Ascending aorta (tissue), 2 donors: ENCODE results near the gene C1orf21. TPM values are rescaled to one million over a fixed set of nuclear protein-coding genes. Genes with fewer than 3 reads are reported as not detected.

Source experiments
- DNase-seq, 2 donors: peaks; one replicate each; pipeline ENCODE4 v3.0.0-alpha.2; 2019; ENCODE audit warnings: low spot score in 2 of 2
- H3K27ac ChIP-seq, 2 donors: fragments of 200-600 bp; sonication (generic); one replicate each; pipeline ENCODE4 v1.5.1; 2016 to 2017; ENCODE audit warnings: mild to moderate bottlenecking in 1 of 2
- H3K27me3 ChIP-seq: fragments of 200-600 bp; sonication (generic); one replicate; pipeline ENCODE4 v1.5.1; 2017
- H3K36me3 ChIP-seq, 2 donors: fragments of 200-600 bp; sonication (generic); one replicate each; pipeline ENCODE4 v1.5.1; 2016
- H3K4me1 ChIP-seq, 2 donors: fragments of 200-600 bp; sonication (generic); one replicate each; pipeline ENCODE4 v1.5.1; 2016 to 2017; ENCODE audit warnings: mild to moderate bottlenecking in 1 of 2
- H3K4me3 ChIP-seq, 2 donors: fragments of 200-600 bp; sonication (generic); one replicate each; pipeline ENCODE4 v1.5.1; 2016 to 2017; ENCODE audit warnings: mild to moderate bottlenecking in 1 of 2
- H3K9me3 ChIP-seq, 2 donors: fragments of 200-600 bp; sonication (generic); one replicate each; pipeline ENCODE4 v1.5.1; 2016
- CTCF ChIP-seq, 3 experiments: fragments of 200-600 bp in 2 of 3; fragments of 450-650 bp in 1 of 3; sonication (generic) in 2 of 3; IDR thresholded peaks; one replicate each; pipeline ENCODE4 v1.5.1; 2016 to 2019; ENCODE audit warnings: antibody characterized with exemption in 3 of 3, mild to moderate bottlenecking in 1 of 3, moderate library complexity in 1 of 3
- intact Hi-C: fragments of 100-400 bp; cut with DNase I; formaldehyde crosslinking; loops from one replicate; pipeline ENCODE4 v1.15.1; 2023
- total RNA-seq: library from RNA; depleted of rRNA; stranded (reverse); fragments of >200 nt; gene quantifications from one replicate; pipeline ENCODE4 v1.1.0, GENCODE V29; 2016

The C1orf21 gene
- total RNA-seq, 1 donor from 2014 or later: 21.8 TPM

DNA sequence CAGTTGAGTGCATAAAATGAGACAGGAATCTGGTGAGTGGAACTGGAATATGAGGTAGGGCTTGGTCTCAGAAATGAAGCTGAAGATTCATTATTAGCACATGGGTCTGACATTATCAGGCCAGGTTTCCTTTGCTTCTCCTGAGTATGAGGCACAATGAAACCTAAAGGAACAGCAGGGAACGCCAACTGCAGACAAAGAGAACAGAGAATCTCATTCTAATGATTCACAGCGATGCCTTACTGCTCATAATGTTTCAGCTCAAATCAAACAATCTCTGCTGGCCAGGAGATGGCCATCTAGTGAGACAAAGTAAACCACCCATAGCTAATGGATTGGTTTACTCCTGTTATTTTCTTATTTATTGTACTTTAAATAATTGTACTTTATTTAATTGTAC is 133.5 kb downstream of the C1orf21 start:
- no peak for DNase-seq
- TF ChIP-seq CTCF (IDR thresholded peaks at IDR 0.05): no peak
- no peaks in the 10 kb centered on the region for H3K4me1 ChIP-seq
- no peaks in the 10 kb centered on the region for H3K36me3 ChIP-seq
- no peaks in the 10 kb centered on the region for H3K27me3 ChIP-seq
- H3K4me3 ChIP-seq: no peak overlapping the region
- H3K27ac ChIP-seq: no peak overlapping the region
- H3K9me3 ChIP-seq: no peaks in the 10 kb centered on the region
- intact Hi-C loops: no loop called here

- H3K27ac ChIP-seq: no peak overlapping the region
- H3K27me3 ChIP-seq: no peaks in the 10 kb centered on the region
- no peaks in the 10 kb centered on the region for H3K9me3 ChIP-seq
- no peaks in the 10 kb centered on the region for H3K4me1 ChIP-seq
- intact Hi-C loops: no loop called here
- H3K36me3 ChIP-seq: no peaks in the 10 kb centered on the region
- DNase-seq: no peak
- TF ChIP-seq CTCF (IDR thresholded peaks at IDR 0.05): no peak
- H3K4me3 ChIP-seq: no peak overlapping the region
Observed at GRCh38 chr1:184524248-184524647, 137.4 kb downstream of the C1orf21 start.

GRCh38 chr1:184527402-184527801 is 140.6 kb downstream of the C1orf21 start:
- TF ChIP-seq CTCF (IDR thresholded peaks at IDR 0.05): no peak
- Histone ChIP-seq H3K4me1 (no peaks in the 10 kb centered on the region), H3K27me3 (no peaks in the 10 kb centered on the region), H3K36me3 (no peaks in the 10 kb centered on the region), H3K27ac (no peak overlapping the region), H3K4me3 (no peak overlapping the region), H3K9me3 (no peaks in the 10 kb centered on the region)
- DNase-seq: no peak
- intact Hi-C loops: no loop called here

DNA sequence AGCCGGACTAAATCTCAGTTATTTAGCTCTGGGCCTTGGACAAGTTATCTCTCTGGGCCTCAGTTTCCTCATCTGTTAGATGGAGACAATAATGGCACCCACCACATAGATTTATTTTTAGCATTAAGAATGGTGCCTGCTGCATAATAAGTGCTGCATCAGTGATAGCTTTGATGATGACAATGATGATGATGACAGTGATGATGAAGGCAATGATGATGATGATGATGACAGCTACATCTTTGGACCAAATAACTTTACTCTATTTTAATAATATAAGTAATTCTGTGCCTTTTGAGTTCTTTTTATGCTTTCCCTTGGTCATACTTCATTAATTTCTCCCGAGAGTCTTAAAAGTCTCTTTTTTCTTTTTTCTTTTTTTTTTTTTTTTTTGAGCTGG is 143.4 kb downstream of the C1orf21 start:
- no peaks in the 10 kb centered on the region for H3K9me3 ChIP-seq
- no peak for DNase-seq
- H3K36me3 ChIP-seq: no peaks in the 10 kb centered on the region
- peaks cover 0 to 6% of the 10 kb centered on the region in 2 donors for H3K4me1 ChIP-seq
- H3K4me3 ChIP-seq: no peak overlapping the region
- intact Hi-C loops: no loop called here
- no peaks in the 10 kb centered on the region for H3K27me3 ChIP-seq
- no peak overlapping the region for H3K27ac ChIP-seq
- no peak for TF ChIP-seq CTCF (IDR thresholded peaks at IDR 0.05)

GRCh38 chr1:184531296-184531695 is 144.5 kb downstream of the C1orf21 start:
- H3K9me3 ChIP-seq: no peaks in the 10 kb centered on the region
- no peaks in the 10 kb centered on the region for H3K36me3 ChIP-seq
- TF ChIP-seq CTCF (IDR thresholded peaks at IDR 0.05): no peak
- H3K27me3 ChIP-seq: no peaks in the 10 kb centered on the region
- intact Hi-C loops: no loop called here
- H3K27ac ChIP-seq: no peak overlapping the region
- DNase-seq: no peak
- peaks cover 0 to 6% of the 10 kb centered on the region in 2 donors for H3K4me1 ChIP-seq
- no peak overlapping the region for H3K4me3 ChIP-seq

GRCh38 chr1:184532199-184532598 is 145.4 kb downstream of the C1orf21 start:
- TF ChIP-seq CTCF (IDR thresholded peaks at IDR 0.05): no peak
- no peaks in the 10 kb centered on the region for H3K27me3 ChIP-seq
- no peak overlapping the region for H3K4me3 ChIP-seq
- DNase-seq: no peak
- H3K27ac ChIP-seq: no peak overlapping the region
- intact Hi-C loops: no loop called here
- H3K9me3 ChIP-seq: peaks cover 0 to under 1% of the 10 kb centered on the region in 2 donors
- H3K4me1 ChIP-seq: peaks cover 0 to 6% of the 10 kb centered on the region in 2 donors
- H3K36me3 ChIP-seq: no peaks in the 10 kb centered on the region
